NT2/D1 (cell line): Measurements from ENCODE around the gene MRPL36.
A peak's percentile ranks its signal among the peaks of the same experiment; 100 is the strongest.
"Not testable (repeated sequence)": the region's sequence is repeated elsewhere in the genome, so short reads cannot be mapped to it uniquely, and the experiment has no call there.

Experiments
- DNase-seq: peaks from one replicate; pipeline ENCODE4 v3.0.0-alpha.2; 2011; ENCODE audit warnings: low read depth, low spot score
- H3K27me3 ChIP-seq: 2 replicates; pipeline ENCODE4 v1.6.0; 2011; ENCODE audit warnings: mild to moderate bottlenecking; ENCODE audit not compliant: insufficient read length, insufficient read depth
- H3K36me3 ChIP-seq: 2 replicates; pipeline ENCODE4 v1.6.1; 2011; ENCODE audit warnings: mild to moderate bottlenecking, low read length, mixed read lengths; ENCODE audit not compliant: insufficient read depth, insufficient read length
- H3K4me1 ChIP-seq: 2 replicates; pipeline ENCODE4 v1.5.1; 2011; ENCODE audit not compliant: insufficient read depth, insufficient read length
- H3K4me3 ChIP-seq: 2 replicates; pipeline ENCODE4 v1.5.1; 2011; ENCODE audit warnings: low read depth; ENCODE audit not compliant: insufficient read length
- H3K9ac ChIP-seq: 2 replicates; pipeline ENCODE4 v1.6.0; 2011; ENCODE audit warnings: low read depth; ENCODE audit not compliant: insufficient read length
- H3K9me3 ChIP-seq: 2 replicates; pipeline ENCODE4 v1.5.1; 2011; ENCODE audit warnings: mild to moderate bottlenecking, low read length; ENCODE audit not compliant: insufficient read depth
- SUZ12 ChIP-seq: IDR thresholded peaks from 2 replicates; pipeline ENCODE4 v1.6.1; 2011; ENCODE audit not compliant: insufficient read length, insufficient read depth; ENCODE audit errors: extremely low read depth
- YY1 ChIP-seq: IDR thresholded peaks from 2 replicates; pipeline ENCODE4 v1.6.1; 2011; ENCODE audit not compliant: insufficient read length, insufficient read depth
- ZNF274 ChIP-seq: IDR thresholded peaks from 2 replicates; pipeline ENCODE4 v1.6.1; 2011; ENCODE audit warnings: mild to moderate bottlenecking, low read depth, low read length

The MRPL36 gene

DNA sequence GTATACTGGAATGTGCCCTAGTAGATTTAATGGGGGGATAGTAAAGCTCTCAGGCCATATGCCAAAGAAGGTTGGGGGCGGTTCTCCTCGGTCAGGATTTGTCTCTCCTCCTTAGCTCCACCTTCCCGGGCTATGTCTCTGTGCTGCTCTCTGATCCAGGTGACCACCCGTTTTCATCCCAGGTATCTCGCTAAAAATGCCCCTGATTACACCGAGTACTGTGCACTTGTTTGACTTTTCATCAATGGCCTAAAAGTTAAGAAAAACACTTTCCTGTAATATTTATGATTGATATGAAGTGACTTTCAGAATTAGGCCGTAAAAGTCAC, 2.3 kb upstream of the MRPL36 start:
- TF ChIP-seq YY1 (no peak), SUZ12 (no peak), ZNF274 (no peak)
- Histone ChIP-seq H3K4me1 (peaks cover 7% of the 10 kb centered on the region), H3K36me3 (peaks cover 67% of the 10 kb centered on the region), H3K27me3 (no peaks in the 10 kb centered on the region), H3K9ac (peak overlapping the region; percentile 98), H3K9me3 (no peaks in the 10 kb centered on the region), H3K4me3 (peak overlapping the region; percentile 94)
- DNase-seq: no peak

DNA sequence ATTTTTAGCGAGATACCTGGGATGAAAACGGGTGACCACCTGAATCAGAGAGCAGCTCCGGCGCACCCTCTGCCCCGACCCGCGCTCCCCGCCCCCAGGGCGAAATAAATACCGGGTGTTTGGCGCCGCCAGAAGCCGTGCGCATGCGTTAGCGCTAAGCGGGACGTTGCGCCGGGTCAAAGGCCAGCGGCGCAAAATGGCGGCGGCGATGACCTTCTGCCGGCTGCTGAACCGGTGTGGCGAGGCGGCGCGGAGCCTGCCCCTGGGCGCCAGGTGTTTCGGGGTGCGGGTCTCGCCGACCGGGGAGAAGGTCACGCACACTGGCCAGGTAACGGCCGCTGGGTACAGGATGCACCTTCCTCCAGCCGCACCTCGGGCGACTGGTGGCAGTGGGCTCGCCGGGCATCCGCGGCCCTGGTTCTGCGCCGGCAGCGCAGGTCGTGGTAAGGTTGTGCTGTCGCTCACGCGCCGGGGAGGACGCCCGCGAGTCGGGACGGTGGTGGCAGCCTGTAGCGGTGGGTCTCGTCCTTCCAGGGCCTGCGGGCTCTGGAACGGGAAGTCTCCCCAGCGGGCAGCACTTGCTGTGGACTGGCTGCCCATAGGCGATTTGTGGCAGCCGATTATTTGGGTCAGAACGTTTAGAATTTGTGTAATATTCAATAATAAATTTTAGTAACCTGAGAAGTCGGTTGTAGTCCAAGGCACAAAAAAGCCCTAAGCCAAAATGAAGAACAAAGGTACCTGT, 1.8 kb upstream of the MRPL36 start, which contains the start of gene NDUFS6:
TSS of gene NDUFS6 (plus strand) at position 186 of the 745 bp plus-strand sequence. CDS start at position 197, 11 bp downstream.
- peak; percentile 43 for DNase-seq
- peaks cover 67% of the 10 kb centered on the region for H3K36me3 ChIP-seq
- TF ChIP-seq YY1 (peak; percentile 77), ZNF274 (no peak)
- peak within 1 kb of the TSS; percentile 94 for H3K4me3 ChIP-seq
- H3K27me3 ChIP-seq: no peaks in the 10 kb centered on the region
- H3K9me3 ChIP-seq: no peaks in the 10 kb centered on the region
- H3K9ac ChIP-seq: peak within 1 kb of the TSS; percentile 98
- peaks cover 8% of the 10 kb centered on the region for H3K4me1 ChIP-seq

DNA sequence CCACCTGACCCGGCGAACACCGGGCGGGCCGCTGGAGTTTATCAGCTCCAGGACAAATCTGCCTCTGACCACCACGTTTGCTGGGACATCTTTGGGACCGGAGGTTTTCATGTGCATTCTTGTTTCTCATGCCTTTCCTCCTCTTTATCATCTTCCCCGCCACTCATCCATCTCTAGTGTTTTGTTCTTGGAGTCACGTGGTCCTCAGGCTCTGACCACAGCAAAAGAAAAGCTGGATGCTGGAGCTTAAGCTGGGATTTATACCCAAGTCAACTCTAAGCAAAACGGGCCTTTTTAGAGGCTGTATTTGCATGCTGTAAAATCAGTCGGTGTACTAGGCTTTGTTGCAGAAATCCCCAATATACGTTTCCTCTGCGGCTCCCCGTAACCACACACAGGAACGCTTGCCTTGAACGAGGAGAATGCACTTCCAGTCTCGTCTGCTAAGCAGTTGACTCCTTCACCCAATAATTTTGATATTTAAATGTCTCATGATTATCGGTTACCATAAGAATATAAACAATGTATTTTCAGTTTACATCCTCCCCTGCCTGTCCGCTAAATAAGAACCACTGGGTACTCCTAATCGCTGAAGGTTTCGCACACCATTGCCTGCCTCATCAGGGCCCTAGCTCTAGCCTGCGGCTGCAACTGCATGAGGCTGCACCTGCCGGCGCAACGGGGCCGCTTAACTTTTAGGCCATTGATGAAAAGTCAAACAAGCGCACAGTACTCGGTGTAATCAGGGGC, 1.0 kb upstream of the MRPL36 start:
- Histone ChIP-seq H3K9ac (peak overlapping the region; percentile 87), H3K36me3 (peaks cover 67% of the 10 kb centered on the region)
- no peak for DNase-seq

DNA sequence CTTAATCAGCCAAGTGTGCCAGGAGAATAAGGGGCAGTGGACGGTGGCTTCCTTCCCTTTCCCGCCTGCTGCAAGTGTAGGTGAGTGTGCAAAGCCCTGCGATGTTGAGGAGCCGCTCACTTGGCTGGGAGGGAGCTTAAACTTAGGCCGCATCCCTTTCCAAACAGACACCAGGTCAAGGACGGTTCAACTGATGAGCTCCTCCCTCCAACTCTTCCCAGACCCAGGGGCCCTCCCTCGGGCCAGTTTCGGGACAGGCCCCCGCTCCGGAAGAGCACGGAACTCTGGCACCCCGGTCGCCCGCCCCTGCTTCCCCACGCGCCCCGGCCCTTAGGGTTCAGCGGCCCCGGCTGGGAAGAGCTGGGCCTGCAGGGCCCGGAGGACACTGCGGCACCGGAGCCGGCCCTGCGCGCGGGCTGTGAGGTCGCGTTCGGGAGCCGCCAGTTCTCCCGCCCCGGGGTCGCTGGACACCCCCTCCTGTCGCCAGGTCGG, 481 bp downstream of the MRPL36 start:
- TF ChIP-seq ZNF274 (no peak), SUZ12 (no peak), YY1 (no peak)

More for the DNA sequence above, 1.0 kb upstream of the MRPL36 start:
- Histone ChIP-seq H3K9me3 (no peaks in the 10 kb centered on the region), H3K4me3 (peak overlapping the region; percentile 94), H3K4me1 (peaks cover 8% of the 10 kb centered on the region), H3K27me3 (no peaks in the 10 kb centered on the region)
- no peak for TF ChIP-seq ZNF274
- no peak for TF ChIP-seq SUZ12
- no peak for TF ChIP-seq YY1

DNA sequence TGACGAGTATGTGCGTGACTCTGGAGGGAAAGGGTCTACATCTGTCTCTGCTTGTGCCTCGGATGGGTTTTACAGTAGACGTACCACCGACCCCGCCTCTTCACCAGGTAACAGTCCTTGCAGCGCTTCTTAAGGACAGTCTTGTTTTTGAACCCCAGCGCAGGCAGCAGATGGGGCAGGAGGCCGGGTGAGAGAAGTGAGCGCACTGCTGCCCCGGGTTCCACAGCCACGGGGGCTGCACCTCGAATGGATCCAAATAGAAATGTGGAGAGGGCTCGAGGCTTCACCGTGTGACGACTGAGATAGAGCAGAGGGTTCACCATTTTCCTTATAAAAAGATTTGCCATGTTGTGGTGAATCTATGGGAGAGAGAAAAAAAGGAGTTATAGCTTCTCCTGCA, 1.0 kb downstream of the MRPL36 start:
- Histone ChIP-seq H3K36me3 (peaks cover 53% of the 10 kb centered on the region), H3K4me1 (peaks cover 11% of the 10 kb centered on the region), H3K4me3 (peak overlapping the region; percentile 94), H3K9ac (peak overlapping the region; percentile 82)
- not testable (repeated sequence) for H3K9me3 ChIP-seq, DNase-seq, H3K27me3 ChIP-seq

More for the DNA sequence above, 481 bp downstream of the MRPL36 start:
- no peak for DNase-seq
- H3K9ac ChIP-seq: peak overlapping the region; percentile 82
- peak overlapping the region; percentile 94 for H3K4me3 ChIP-seq
- H3K4me1 ChIP-seq: peaks cover 11% of the 10 kb centered on the region
- H3K27me3 ChIP-seq: no peaks in the 10 kb centered on the region
- peaks cover 57% of the 10 kb centered on the region for H3K36me3 ChIP-seq
- H3K9me3 ChIP-seq: no peaks in the 10 kb centered on the region

DNA sequence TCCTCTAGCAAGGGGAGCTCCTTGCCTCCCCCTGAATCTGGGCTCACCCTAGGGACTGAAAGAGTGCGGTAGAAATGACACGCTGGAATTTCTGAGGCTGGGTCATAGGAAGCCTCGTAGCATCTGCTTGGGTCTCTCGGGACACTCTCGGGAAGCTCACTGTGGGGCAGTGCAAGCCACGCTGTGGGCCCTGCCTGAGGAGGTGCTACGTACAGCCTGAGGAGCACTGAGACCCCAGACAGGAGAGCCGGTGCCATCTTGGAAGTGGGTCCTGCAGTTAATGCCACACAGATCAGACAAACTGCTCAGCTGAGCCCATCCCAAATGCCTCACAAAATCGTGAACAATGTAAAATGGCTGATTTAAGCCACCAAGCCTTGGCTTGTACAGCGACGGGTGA, 1.8 kb downstream of the MRPL36 start:
- H3K4me3 ChIP-seq: no peak overlapping the region
- no peaks in the 10 kb centered on the region for H3K27me3 ChIP-seq
- peaks cover 49% of the 10 kb centered on the region for H3K36me3 ChIP-seq
- no peak overlapping the region for H3K9ac ChIP-seq
- H3K9me3 ChIP-seq: no peaks in the 10 kb centered on the region
- no peak for DNase-seq
- peaks cover 11% of the 10 kb centered on the region for H3K4me1 ChIP-seq
- TF ChIP-seq SUZ12: no peak

DNA sequence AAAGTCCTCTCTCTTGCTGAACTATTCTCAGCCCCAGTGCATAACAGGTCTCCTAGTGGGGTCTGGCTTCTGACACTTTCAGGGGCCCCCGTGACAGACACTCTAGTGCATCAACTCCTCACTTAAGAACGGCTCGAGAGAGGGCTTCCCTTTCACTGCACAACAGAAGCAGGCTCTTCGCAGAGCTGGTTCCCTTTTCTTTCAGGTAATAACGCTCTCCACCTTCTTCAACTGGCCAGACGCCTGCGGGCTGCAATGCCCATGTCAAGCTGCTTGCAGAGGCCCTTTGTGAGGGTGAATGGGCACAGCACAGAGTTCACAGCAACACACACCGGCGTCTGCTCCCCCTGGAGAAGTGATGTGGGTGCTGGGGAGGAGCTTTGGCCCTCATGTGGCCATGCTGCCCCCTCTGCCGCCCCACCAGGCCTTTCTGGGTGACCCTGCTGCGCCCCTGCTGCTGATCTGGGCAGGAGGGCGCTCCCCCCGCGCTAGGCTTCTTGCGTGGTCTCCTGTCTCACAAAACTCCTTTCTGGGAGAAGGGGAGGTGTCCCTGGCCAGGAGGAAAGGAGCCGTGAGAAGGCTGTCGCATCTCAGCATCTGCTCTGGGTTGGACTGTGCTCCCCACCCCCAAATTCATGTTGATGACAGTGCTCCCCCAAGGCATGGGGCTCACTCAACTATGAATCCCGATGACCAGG, 2.4 kb downstream of the MRPL36 start:
- H3K9ac ChIP-seq: no peak overlapping the region
- no peak overlapping the region for H3K4me3 ChIP-seq
- DNase-seq: no peak
- H3K36me3 ChIP-seq: peaks cover 44% of the 10 kb centered on the region
- no peak for TF ChIP-seq YY1
- TF ChIP-seq ZNF274: no peak
- TF ChIP-seq SUZ12: no peak
- H3K4me1 ChIP-seq: peaks cover 11% of the 10 kb centered on the region
- no peaks in the 10 kb centered on the region for H3K27me3 ChIP-seq
- H3K9me3 ChIP-seq: no peaks in the 10 kb centered on the region
